HG03103 (cell line): ENCODE data around the gene FEM1A.
"Not testable (repeated sequence)": the region's sequence is repeated elsewhere in the genome, so short reads cannot be mapped to it uniquely, and the experiment has no call there.

ENCODE experiments used
- ATAC-seq: cut with Tn5 transposase; IDR thresholded peaks from one replicate; pipeline ENCODE4 v1.9.1; 2021; ENCODE audit warnings: low read depth; ENCODE audit not compliant: unreplicated experiment

Gene FEM1A

GRCh38 chr19:4773047-4773640 is 18.4 kb upstream of the FEM1A start:
- ATAC-seq = no peak

GRCh38 chr19:4774136-4774535 is 17.4 kb upstream of the FEM1A start:
- no peak for ATAC-seq

- no peak for ATAC-seq
These were observed 15.8 kb upstream of the FEM1A start for GRCh38 chr19:4775627-4776152.

GRCh38 chr19:4776436-4777211 is 14.9 kb upstream of the FEM1A start:
- no peak for ATAC-seq

- ATAC-seq = not testable (repeated sequence)
These were observed 13.4 kb upstream of the FEM1A start for GRCh38 chr19:4778124-4778523.

- no peak for ATAC-seq
These were observed 10.7 kb upstream of the FEM1A start for GRCh38 chr19:4780860-4781259.

GRCh38 chr19:4781801-4782200 is 9.7 kb upstream of the FEM1A start:
- ATAC-seq = no peak

GRCh38 chr19:4786412-4787016 is 5.0 kb upstream of the FEM1A start:
- not testable (repeated sequence) for ATAC-seq

GRCh38 chr19:4792019-4792865 is 708 bp downstream of the FEM1A start:
- ATAC-seq = not testable (repeated sequence)

GRCh38 chr19:4792866-4793195 is 1.3 kb downstream of the FEM1A start:
- not testable (repeated sequence) for ATAC-seq

GRCh38 chr19:4793278-4793677 is 1.7 kb downstream of the FEM1A start:
- not testable (repeated sequence) for ATAC-seq

GRCh38 chr19:4794971-4795370 is 3.4 kb downstream of the FEM1A start:
- ATAC-seq = no peak

- ATAC-seq = no peak
These were observed 3.9 kb downstream of the FEM1A start for GRCh38 chr19:4795400-4795799.

- no peak for ATAC-seq
These were observed 9.1 kb downstream of the FEM1A start for GRCh38 chr19:4800591-4801081.

- no peak for ATAC-seq
These were observed 9.6 kb downstream of the FEM1A start for GRCh38 chr19:4801085-4801619.

- ATAC-seq = no peak
These were observed 11.2 kb downstream of the FEM1A start for GRCh38 chr19:4802711-4803110.

- no peak for ATAC-seq
These were observed 12.5 kb downstream of the FEM1A start for GRCh38 chr19:4803736-4804695.

- ATAC-seq = not testable (repeated sequence)
These were observed 13.6 kb downstream of the FEM1A start for GRCh38 chr19:4805140-4805539.

- ATAC-seq = no peak
These were observed 14.8 kb downstream of the FEM1A start for GRCh38 chr19:4806384-4806783.
